Stimulated activated CD4-positive, alpha-beta T cell treated with anti-CD3 and anti-CD28 coated beads, Interleukin-15, amount 100 ng/mL, for 24 hours (primary cell): ENCODE data around the gene RNF39.
"Not testable (repeated sequence)": the region's sequence is repeated elsewhere in the genome, so short reads cannot be mapped to it uniquely, and the experiment has no call there.

ENCODE experiments used
- DNase-seq: peaks from one replicate; pipeline ENCODE4 v3.0.0-alpha.2; 2020

The RNF39 gene

GRCh38 chr6:30061092-30061857 is 14.3 kb downstream of the RNF39 start, which contains the start of gene POLR1H:
TSS of gene POLR1H (plus strand) at chr6:30061265. CDS start at chr6:30061525, 260 bp downstream.
- peak; percentile 89 for DNase-seq

DNA sequence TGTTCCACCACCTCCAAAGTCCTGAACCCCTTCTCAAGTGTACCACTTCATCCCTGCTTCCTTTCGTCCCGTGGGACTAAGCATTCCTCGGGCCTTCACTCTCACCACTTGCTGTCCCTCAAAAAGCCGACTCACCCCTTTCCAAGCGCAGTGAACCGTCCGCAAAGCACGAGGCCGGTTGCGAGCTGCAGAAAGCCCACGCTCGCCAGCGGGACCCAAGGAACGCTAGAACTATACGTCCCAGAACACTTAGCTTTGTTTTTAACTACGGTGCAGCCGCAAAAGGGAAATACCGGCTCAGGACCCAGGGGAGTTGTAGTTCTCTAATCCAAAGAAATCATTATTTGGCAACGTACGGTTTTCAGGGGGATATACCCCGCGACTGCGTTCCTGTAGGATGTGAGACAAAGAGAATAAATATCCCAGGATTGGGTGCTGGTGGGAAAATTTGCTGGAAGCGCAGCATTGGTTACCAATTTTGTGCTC is 14.9 kb downstream of the RNF39 start:
- DNase-seq, result peak; percentile 51

DNA sequence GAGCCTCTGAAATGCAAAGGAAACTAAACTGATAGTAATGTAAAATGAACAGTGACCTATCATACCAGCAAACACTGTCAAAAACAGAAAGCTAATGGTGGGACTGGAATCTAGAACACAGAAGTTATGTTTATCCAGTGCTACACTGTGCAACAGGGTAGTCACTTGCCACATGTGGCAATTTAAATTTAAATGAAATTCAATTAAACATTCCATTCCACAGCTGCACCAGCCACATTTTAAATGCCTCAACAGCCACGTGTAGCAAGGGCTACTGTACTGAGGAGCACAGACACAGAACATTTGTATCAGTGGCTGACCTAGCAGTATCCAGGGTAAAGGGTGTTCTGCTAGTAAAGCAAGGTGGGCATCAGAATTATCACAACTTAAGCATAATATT is 20.1 kb downstream of the RNF39 start:
- no peak for DNase-seq

- DNase-seq, result no peak
Measured at GRCh38 chr6:30053682-30054081, 21.9 kb downstream of the RNF39 start.

DNA sequence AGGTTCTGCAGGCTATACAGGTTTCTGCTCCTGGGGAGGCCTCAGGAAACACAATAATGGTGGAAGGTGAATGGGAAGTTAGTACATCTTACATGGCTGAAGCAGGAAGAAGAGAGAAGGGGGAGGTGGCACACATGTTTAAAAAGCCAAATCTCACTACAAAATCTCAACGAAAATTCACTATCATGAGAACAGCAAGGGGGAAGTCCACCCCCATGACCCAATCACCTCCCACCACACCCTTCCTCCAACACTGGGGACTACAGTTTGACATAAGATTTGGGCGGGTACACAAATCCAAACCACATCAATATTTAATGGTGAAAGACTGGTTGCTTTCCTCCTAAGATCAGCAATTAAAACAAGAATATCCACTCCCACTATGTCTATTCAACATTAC is 28.3 kb downstream of the RNF39 start:
- DNase-seq, result no peak

DNA sequence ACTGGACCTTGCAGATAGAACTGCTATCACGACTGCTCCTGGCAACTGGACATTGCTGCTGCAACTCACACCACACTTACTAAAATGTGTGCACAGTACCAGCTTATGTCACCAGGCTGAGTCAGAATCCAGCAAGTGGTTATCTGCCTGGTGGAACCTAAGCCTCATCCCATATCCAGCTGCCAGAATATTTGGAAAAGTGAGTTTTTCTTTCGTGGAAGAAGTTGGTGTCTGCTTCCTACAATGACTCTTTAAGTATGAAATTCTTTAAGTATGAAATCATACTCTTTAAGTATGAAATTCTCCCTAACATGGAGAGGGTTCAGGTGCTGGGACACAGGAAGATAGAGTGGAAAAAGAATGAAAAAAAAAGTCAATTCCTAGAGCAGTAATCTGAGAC is 30.9 kb downstream of the RNF39 start:
- no peak for DNase-seq

DNA sequence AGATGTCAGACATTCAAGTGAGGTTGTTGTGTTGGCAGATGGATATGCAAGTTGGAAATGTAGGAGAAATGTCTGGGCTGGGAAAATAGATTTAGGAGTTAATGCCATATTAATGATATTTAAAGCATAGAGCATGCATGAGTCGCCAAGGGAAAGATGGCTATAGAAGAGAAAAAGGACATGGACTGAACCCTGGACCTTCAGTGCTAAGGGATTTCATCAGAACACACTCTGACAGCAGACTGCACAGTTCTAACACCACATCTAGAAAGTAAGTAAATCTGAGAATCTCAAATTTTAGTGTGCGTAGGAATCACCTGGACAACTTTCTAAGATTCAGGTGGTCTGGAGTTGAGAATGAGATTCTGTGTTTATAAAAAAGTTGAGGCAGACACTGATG is 31.8 kb downstream of the RNF39 start:
- no peak for DNase-seq

DNA sequence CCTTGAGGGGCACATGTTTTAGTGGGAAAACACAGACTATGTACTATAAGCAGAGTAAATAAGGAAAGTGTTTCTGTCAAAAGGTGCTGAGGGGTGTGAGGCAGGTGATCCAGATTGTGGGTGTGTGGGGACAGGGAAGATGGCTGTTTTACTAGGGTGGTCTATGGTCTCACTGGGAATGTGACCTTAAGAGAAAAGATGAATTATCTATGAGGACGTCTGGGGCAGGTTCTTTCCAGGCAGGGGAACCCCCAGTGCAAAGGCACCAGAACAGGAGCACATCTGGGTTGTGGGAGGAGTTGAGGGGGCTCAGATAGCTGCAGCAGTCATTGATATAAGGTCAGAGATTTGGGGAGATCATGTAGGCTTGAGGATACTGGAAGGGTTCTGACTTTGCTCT is 32.7 kb downstream of the RNF39 start:
- no peak for DNase-seq

DNA sequence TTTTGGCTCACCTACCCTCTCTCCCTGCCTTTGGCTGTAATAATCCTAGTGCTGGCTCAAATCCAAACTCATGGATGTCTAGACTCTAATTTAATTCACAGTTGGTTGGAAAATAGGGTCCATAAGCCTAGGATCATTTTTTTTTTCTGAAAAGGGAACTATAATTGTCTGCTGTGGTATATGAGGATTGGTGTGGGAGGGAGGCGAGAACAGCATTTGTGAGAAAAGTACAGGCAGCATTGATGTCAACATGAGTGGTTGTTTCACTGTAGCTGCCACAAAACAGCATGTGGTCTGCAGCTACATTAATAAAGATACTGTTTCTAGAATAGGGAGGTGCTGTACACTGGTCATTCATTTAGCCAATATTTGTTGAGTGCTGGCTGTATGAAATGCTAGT is 33.1 kb downstream of the RNF39 start:
- DNase-seq, result no peak

- DNase-seq, result no peak
Measured at GRCh38 chr6:30041821-30042220, 33.7 kb downstream of the RNF39 start.

DNA sequence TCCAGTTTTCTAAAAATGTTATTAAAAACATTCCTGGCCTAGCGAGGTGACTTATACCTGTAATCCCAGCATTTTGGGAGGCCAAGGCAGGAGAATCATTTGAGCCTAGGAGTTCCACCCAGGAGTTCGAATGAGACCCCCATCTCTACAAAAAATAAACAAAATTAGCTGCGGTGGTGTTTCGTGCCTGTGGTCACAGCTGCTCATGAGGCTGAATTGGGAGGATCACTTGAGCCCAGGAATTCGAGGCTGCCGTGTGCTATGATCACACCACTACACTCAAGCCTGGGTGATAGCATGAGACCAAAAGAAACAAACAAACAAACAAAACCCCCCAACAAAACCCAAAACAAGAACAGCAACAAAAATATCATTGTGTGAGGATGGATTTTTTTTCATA is 34.3 kb downstream of the RNF39 start:
- DNase-seq, result no peak

DNA sequence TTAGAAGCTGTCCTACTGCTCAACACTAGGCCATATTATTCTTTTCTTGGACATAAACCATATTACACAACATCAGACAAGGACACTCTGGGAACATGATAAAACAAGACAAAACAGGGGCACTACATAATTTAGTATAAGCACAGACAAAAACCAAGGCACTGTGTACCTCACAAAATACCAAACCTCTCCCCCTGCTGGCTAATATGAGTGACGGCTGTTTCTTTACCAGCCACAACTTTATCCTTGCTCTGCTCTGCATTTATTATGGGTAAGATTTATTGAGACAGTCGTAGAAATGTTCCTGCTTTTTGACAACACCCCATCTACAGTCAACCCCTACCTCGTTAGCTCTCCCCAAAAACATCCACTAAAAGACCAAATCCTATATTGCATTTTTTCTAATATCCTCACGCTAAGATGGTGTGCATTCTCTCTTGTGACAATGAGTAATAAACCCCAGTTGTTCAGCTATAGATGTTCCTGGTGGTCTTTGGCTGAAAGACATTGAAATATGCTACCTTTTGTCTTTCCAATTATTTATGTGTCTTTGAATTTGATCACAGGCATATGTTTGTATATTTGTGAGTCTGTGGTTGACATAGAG is 38.3 kb downstream of the RNF39 start:
- DNase-seq, result no peak

- DNase-seq, result no peak
Measured at GRCh38 chr6:30035784-30036183, 39.8 kb downstream of the RNF39 start.

GRCh38 chr6:30033440-30033839 is 42.1 kb downstream of the RNF39 start:
- not testable (repeated sequence) for DNase-seq

DNA sequence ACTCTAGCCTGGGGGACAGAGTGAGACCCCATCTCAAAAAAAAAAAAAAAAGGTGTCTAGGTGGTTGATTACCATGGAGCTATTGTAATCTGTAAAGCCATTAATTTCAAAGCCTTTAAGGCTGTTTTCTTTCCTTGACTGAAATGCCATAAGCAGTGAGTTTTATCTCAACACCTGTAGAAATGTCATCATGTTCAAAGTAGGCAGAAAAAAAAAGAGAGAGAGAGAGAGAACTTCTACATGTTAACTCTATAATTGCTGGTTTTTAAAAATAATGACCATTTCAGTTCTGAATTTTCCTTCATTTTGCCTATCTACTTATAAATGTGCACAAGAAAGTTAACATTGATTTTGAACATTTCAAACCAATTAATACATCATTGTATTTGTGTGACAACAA is 44.2 kb downstream of the RNF39 start:
- no peak for DNase-seq

DNA sequence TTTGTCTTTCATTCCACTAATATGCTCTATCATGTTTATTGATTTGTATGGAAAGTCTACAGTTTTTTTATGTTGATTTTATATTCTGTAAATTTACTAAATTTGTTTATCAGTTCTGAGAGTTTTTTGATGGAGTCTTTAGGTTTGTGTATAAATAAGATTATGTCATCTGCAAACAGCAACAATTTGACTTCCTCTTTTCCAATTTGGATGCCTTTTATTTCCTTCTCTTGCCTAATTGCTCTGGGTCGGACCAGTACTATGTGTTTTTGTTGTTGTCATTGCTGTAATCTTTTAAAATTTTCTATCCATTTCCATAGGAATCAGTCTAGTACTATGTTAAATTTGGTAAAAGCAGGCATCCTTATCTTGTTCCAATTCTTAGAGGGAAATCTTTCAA is 46.0 kb downstream of the RNF39 start:
- DNase-seq, result no peak

GRCh38 chr6:30025186-30025585 is 50.4 kb downstream of the RNF39 start:
- DNase-seq, result no peak

GRCh38 chr6:30022712-30023111 is 52.9 kb downstream of the RNF39 start:
- DNase-seq, result not testable (repeated sequence)

GRCh38 chr6:30022189-30022588 is 53.4 kb downstream of the RNF39 start:
- no peak for DNase-seq

- no peak for DNase-seq
Measured at GRCh38 chr6:30020626-30021025, 54.9 kb downstream of the RNF39 start.
